HEK293T (cell line): Measurements from ENCODE around the gene STX10.

Experiments used
- ARNT ChIP-seq: fragments of 450-650 bp; IDR thresholded peaks from 2 replicates; pipeline ENCODE4 v1.6.1; 2017; ENCODE audit warnings: mild to moderate bottlenecking
- ELF4 ChIP-seq: fragments of 450-650 bp; IDR thresholded peaks from 2 replicates; pipeline ENCODE4 v1.6.1; 2017; ENCODE audit warnings: antibody characterized with exemption
- FOXA1 ChIP-seq: fragments of 450-650 bp; IDR thresholded peaks from 2 replicates; pipeline ENCODE4 v1.6.1; 2016; ENCODE audit warnings: mild to moderate bottlenecking
- NFRKB ChIP-seq: fragments of 450-650 bp; IDR thresholded peaks from 2 replicates; pipeline ENCODE4 v1.6.1; 2016; ENCODE audit warnings: mild to moderate bottlenecking, moderate library complexity

- no peak for TF ChIP-seq NFRKB
- no peak for TF ChIP-seq ARNT
- TF ChIP-seq ELF4: no peak
- TF ChIP-seq FOXA1: no peak
Observed at GRCh38 chr19:13162724-13163608, 12.8 kb upstream of the STX10 start.
